ENCODE results near the gene UBAP2L. TPM values are rescaled to one million over a fixed set of nuclear protein-coding genes. Genes with fewer than 3 reads are reported as not detected.
A peak's percentile ranks its signal among the peaks of the same experiment; 100 is the strongest.
"Not testable (repeated sequence)": the region's sequence is repeated elsewhere in the genome, so short reads cannot be mapped to it uniquely, and the experiment has no call there.

The UBAP2L gene
- total and polyA plus RNA-seq, 9 of the 15 experiments (the other 6 are each of a cell fraction or from before 2014, with no cell fraction given): 75.0 to 245 (median 119) TPM

DNA sequence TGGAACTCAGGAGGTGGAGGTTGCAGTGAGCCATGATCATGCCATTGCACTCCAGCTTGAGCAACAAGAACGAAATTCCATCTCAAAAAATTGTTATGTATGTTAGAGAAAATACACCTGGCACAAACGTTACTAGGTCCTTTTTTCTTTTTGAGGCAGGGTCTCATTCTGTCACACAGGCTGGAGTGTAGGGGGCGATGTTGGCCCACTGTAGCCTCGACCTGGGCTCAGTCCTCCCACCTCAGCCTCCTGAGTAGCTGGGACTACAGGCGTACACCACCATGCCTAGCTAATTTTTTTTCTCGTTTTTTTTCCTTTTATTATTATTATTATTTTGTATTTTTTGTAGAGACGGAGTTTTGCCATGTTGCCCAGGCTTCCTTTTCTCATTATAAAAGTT, 56.0 kb downstream of the UBAP2L start (continued):
- TF ChIP-seq, protein P1, sequence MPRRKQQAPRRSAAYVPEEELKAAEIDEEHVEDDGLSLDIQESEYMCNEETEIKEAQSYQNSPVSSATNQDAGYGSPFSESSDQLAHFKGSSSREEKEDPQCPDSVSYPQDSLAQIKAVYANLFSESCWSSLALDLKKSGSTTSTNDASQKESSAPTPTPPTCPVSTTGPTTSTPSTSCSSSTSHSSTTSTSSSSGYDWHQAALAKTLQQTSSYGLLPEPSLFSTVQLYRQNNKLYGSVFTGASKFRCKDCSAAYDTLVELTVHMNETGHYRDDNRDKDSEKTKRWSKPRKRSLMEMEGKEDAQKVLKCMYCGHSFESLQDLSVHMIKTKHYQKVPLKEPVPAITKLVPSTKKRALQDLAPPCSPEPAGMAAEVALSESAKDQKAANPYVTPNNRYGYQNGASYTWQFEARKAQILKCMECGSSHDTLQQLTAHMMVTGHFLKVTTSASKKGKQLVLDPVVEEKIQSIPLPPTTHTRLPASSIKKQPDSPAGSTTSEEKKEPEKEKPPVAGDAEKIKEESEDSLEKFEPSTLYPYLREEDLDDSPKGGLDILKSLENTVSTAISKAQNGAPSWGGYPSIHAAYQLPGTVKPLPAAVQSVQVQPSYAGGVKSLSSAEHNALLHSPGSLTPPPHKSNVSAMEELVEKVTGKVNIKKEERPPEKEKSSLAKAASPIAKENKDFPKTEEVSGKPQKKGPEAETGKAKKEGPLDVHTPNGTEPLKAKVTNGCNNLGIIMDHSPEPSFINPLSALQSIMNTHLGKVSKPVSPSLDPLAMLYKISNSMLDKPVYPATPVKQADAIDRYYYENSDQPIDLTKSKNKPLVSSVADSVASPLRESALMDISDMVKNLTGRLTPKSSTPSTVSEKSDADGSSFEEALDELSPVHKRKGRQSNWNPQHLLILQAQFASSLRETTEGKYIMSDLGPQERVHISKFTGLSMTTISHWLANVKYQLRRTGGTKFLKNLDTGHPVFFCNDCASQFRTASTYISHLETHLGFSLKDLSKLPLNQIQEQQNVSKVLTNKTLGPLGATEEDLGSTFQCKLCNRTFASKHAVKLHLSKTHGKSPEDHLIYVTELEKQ (CRISPR knock-in tag; IDR thresholded peaks at IDR 0.05): no peak
- TF ChIP-seq EGR1 (conservative IDR thresholded peaks at IDR 0.05) (no peak), CTCF (IDR thresholded peaks at IDR 0.05 in 2 of 3, conservative IDR thresholded peaks at IDR 0.05 in 1 of 3; ENCODE audit: insufficient read depth in 2 of 3, low read depth in 1 of 3, low read length in 3 of 3) (peak; percentile 62 to 73 (median 66)), FIP1L1 (IDR thresholded peaks at IDR 0.05; ENCODE audit: low read depth, low read length, poor library complexity, severe bottlenecking) (no peak), PHB2 (IDR thresholded peaks at IDR 0.05; ENCODE audit: low read depth) (no peak), YY1 (IDR thresholded peaks at IDR 0.05; ENCODE audit: borderline replicate concordance in 1 of 3, control insufficient read depth in 1 of 3, extremely low read depth in 1 of 3, insufficient read depth in 3 of 3, insufficient read length in 1 of 3, insufficient replicate concordance in 2 of 3, low read depth in 1 of 3, low read length in 2 of 3) (no peak), POLR2AphosphoS2 (IDR thresholded peaks at IDR 0.05; ENCODE audit: low read length) (0 out of 2 replicates have a peak, but pooled peaks have one; percentile 41), ARID2 (IDR thresholded peaks at IDR 0.05) (peak; percentile 66; the same call in 1 of the 2 replicates), ZBTB5 (IDR thresholded peaks at IDR 0.05) (no peak), SNAPC5 (CRISPR knock-in tag; IDR thresholded peaks at IDR 0.05) (no peak)

GRCh38 chr1:154287591-154287990, 66.8 kb downstream of the UBAP2L start:
- H3K79me2 ChIP-seq (ENCODE audit: control insufficient read depth, insufficient read depth, low read length); BruUV-seq (replicated peaks); FAIRE-seq; in situ Hi-C loops (cut with MboI); H3K4me2 ChIP-seq (ENCODE audit: insufficient read depth, low read length); intact Hi-C loops (cut with micrococcal nuclease); H3K4me3 ChIP-seq; CTCF ChIA-PET (ENCODE audit: low intra/inter-chr PET ratio); ATAC-seq; H3K9ac ChIP-seq (ENCODE audit: insufficient read depth in 1 of 2, low read depth in 2 of 2, low read length in 2 of 2); H4K20me1 ChIP-seq (replicated peaks; ENCODE audit: control insufficient read depth, insufficient read depth, low read length); DNase-seq (ENCODE audit: extremely low read depth in 1 of 4, low spot score in 3 of 4); H2AFZ ChIP-seq (ENCODE audit: low read depth, low read length); H3K9me1 ChIP-seq (ENCODE audit: control insufficient read depth, insufficient read depth, low read length); H3K27me3 ChIP-seq (ENCODE audit: control insufficient read depth in 2 of 2, insufficient read depth in 2 of 2, low read length in 2 of 2); H3K9me3 ChIP-seq (replicated peaks; ENCODE audit: control insufficient read depth, insufficient read depth, low read depth, low read length); H3K27ac ChIP-seq (ENCODE audit: extremely low read depth, low read depth, low read length); H3K36me3 ChIP-seq (ENCODE audit: control insufficient read depth, insufficient read depth, low read length): not testable (repeated sequence)
- peaks cover 10 to 12% of the 10 kb centered on the region in 2 experiments; a peak in 4 of 5 replicates for H3K4me1 ChIP-seq (replicated peaks in 1 of 2; ENCODE audit: control insufficient read depth in 2 of 2, insufficient read depth in 2 of 2, low read length in 2 of 2)
- POLR2A ChIA-PET: interaction anchor here (1.2 kb wide), 1 partner anchor 9 kb away, joined by 3 read pairs; no protein-coding TSS in a partner anchor
- no CpG with 5 or more reads among the region's 30 CpGs for WGBS (ENCODE audit: insufficient coverage, low coverage, missing lambda C conversion rate)
